OCI-LY3 (cell line): ENCODE measurements around the gene JAK2.

Experiments used
- CTCF ChIP-seq: fragments of 200-600, 300-600 bp; sonication (generic); IDR thresholded peaks from 2 replicates; pipeline ENCODE4 v1.5.1; 2014; ENCODE audit warnings: antibody characterized with exemption, low read length, low read depth
- EZH2phosphoT487 ChIP-seq: fragments of 200-600 bp; shearing (Covaris generic); IDR thresholded peaks from 2 replicates; pipeline ENCODE4 v1.6.1; 2018; ENCODE audit warnings: antibody characterized with exemption, mixed run types, low read depth

GRCh38 chr9:5144217-5144616 is 159.1 kb downstream of the JAK2 start:
- no peak for TF ChIP-seq CTCF
- TF ChIP-seq EZH2phosphoT487, result no peak
